HL-60 (cell line): ENCODE data around the gene PNLDC1.

Experiments used
- DNase-seq, 2 experiments: peaks; one replicate each; pipeline ENCODE4 v3.0.0-alpha.2; 2010 to 2020; ENCODE audit warnings: low read depth in 1 of 2, low spot score in 1 of 2
- H3K27ac ChIP-seq: fragments of 250-450 bp; sonication (Bioruptor Pico); replicated peaks from 2 replicates; pipeline ENCODE4 v1.5.1; 2020; ENCODE audit warnings: mild to moderate bottlenecking, moderate library complexity
- H3K27me3 ChIP-seq: fragments of 250-450 bp; sonication (Bioruptor Pico); 2 replicates; pipeline ENCODE4 v1.5.1; 2021; ENCODE audit warnings: mild to moderate bottlenecking, moderate library complexity; ENCODE audit not compliant: insufficient read depth, poor library complexity, severe bottlenecking
- H3K4me3 ChIP-seq: replicated peaks from 2 replicates; pipeline ENCODE4 v1.5.1; 2011; ENCODE audit warnings: mild to moderate bottlenecking, control low read depth, low read length; ENCODE audit not compliant: insufficient read depth
- GABPA ChIP-seq: IDR thresholded peaks from 2 replicates; pipeline ENCODE4 v1.6.1; 2012; ENCODE audit warnings: low read depth
- POLR2AphosphoS5 ChIP-seq: IDR thresholded peaks from 2 replicates; pipeline ENCODE4 v1.6.1; 2012; ENCODE audit warnings: low read depth
- SPI1 ChIP-seq: IDR thresholded peaks from 2 replicates; pipeline ENCODE4 v1.6.1; 2012; ENCODE audit warnings: low read depth, mild to moderate bottlenecking, borderline replicate concordance
- TF ChIP-seq, protein P1 (sequence below): IDR thresholded peaks from 2 replicates; pipeline ENCODE4 v1.6.1; 2012; ENCODE audit warnings: low read depth; ENCODE audit not compliant: insufficient replicate concordance
- TF ChIP-seq, protein P2 (sequence below): IDR thresholded peaks from one replicate; pipeline ENCODE4 v1.5.1; 2011; ENCODE audit warnings: low read length, control low read depth, inconsistent platforms; ENCODE audit not compliant: insufficient read depth

Gene PNLDC1

DNA sequence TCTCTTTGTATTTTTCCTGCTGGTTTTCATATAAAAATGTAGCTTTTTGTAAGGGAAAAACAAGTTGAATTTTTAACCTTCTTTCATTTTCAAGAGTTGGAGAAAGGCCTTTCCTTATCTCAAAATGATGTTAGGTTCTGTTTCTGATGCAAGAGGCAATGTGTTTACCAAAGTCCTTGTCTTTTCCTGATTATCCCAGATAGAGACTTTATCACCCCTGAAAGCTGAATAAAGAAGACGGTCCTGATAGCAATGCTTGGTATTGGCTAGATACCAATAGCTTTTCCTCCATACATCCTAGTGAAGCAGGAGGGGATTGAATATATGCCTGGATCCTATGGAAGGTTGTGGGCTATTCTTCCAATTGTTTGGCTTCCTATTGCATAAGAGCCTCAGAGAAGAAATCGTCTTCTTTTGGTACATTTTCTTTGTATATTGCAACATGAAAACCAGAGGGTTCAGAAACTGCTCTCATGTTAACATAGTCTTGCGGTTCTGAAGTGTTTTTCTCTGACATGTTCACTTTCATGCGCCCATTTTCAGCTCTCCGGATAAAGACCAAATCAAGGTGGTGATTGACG, 5.5 kb downstream of the PNLDC1 start:
- TF ChIP-seq SPI1 (no peak), GABPA (no peak), POLR2AphosphoS5 (no peak)
- TF ChIP-seq, protein P1, sequence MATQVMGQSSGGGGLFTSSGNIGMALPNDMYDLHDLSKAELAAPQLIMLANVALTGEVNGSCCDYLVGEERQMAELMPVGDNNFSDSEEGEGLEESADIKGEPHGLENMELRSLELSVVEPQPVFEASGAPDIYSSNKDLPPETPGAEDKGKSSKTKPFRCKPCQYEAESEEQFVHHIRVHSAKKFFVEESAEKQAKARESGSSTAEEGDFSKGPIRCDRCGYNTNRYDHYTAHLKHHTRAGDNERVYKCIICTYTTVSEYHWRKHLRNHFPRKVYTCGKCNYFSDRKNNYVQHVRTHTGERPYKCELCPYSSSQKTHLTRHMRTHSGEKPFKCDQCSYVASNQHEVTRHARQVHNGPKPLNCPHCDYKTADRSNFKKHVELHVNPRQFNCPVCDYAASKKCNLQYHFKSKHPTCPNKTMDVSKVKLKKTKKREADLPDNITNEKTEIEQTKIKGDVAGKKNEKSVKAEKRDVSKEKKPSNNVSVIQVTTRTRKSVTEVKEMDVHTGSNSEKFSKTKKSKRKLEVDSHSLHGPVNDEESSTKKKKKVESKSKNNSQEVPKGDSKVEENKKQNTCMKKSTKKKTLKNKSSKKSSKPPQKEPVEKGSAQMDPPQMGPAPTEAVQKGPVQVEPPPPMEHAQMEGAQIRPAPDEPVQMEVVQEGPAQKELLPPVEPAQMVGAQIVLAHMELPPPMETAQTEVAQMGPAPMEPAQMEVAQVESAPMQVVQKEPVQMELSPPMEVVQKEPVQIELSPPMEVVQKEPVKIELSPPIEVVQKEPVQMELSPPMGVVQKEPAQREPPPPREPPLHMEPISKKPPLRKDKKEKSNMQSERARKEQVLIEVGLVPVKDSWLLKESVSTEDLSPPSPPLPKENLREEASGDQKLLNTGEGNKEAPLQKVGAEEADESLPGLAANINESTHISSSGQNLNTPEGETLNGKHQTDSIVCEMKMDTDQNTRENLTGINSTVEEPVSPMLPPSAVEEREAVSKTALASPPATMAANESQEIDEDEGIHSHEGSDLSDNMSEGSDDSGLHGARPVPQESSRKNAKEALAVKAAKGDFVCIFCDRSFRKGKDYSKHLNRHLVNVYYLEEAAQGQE, result no peak
- TF ChIP-seq, protein P2, sequence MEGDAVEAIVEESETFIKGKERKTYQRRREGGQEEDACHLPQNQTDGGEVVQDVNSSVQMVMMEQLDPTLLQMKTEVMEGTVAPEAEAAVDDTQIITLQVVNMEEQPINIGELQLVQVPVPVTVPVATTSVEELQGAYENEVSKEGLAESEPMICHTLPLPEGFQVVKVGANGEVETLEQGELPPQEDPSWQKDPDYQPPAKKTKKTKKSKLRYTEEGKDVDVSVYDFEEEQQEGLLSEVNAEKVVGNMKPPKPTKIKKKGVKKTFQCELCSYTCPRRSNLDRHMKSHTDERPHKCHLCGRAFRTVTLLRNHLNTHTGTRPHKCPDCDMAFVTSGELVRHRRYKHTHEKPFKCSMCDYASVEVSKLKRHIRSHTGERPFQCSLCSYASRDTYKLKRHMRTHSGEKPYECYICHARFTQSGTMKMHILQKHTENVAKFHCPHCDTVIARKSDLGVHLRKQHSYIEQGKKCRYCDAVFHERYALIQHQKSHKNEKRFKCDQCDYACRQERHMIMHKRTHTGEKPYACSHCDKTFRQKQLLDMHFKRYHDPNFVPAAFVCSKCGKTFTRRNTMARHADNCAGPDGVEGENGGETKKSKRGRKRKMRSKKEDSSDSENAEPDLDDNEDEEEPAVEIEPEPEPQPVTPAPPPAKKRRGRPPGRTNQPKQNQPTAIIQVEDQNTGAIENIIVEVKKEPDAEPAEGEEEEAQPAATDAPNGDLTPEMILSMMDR, result no peak
- Histone ChIP-seq H3K27me3 (no peaks in the 10 kb centered on the region), H3K4me3 (no peak overlapping the region), H3K27ac (peak overlapping the region; percentile 84)
- DNase-seq, result peak in 1 of 2 experiments; percentile 84

DNA sequence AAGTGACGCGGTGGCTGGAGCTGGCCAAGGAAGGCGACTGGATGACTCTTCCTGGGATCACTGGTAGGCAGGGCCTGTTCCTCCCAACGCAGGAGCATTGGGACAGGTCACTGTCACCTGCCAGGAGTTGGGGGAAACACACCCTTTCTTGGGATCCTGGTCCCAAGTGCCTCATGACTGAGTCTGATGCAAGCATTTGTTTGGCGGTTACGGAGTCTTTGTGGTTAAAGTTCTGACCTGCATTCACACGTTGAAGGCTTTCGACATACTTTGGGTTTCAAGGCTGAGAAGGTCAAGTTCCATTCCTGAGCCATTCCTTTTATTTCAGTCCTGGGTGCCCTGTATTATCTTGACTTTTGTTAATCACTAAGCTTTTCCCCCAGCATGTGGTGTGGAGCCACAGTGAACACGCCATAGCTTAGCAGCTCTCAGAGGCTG, 6.0 kb downstream of the PNLDC1 start:
- peak; percentile 89 to 95 for DNase-seq
- Histone ChIP-seq H3K27me3 (no peaks in the 10 kb centered on the region), H3K4me3 (no peak overlapping the region), H3K27ac (peak overlapping the region; percentile 84)
- TF ChIP-seq POLR2AphosphoS5, result peak; percentile 75
- TF ChIP-seq, protein P2, result no peak

DNA sequence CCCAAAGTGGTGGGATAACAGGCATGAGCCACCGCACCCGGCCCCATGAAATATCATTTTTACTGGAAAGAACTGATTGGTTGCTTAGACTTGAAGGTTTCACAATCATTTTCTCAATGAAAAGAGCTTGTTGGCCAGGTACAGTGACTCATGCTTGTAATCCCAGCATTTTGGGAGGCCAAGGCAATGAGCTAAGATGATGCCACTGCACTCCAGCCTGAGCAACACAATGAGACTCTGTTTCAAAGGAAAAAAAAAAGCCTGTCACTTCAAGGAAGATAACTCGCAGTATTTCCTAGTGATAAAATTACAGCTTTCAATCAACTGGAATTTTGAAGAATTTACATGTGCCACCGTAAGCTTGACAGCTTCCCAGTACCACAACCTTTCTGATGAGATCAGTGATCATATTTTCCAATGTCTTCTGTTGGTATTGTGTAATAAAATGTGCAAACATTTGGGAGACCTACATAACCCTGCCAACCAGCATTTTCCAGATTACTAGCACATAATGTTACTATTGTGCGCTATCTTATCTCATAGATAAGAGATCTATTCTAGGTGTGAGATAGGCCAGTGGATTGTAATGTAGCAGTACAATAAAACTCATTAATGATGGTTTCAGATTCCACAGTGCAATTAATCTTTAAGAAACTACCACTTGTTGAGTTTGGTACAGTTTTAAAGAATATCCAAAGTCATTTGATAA, 7.2 kb downstream of the PNLDC1 start:
- TF ChIP-seq SPI1, result no peak
- TF ChIP-seq POLR2AphosphoS5, result no peak
- TF ChIP-seq, protein P1, result no peak
- TF ChIP-seq, protein P2, result no peak
- TF ChIP-seq GABPA, result no peak
- DNase-seq, result no peak
- Histone ChIP-seq H3K4me3 (no peak overlapping the region), H3K27ac (peak overlapping the region; percentile 9), H3K27me3 (no peaks in the 10 kb centered on the region)
